Progenitor cell of endocrine pancreas (in vitro differentiated cells): ENCODE measurements around the gene IZUMO2. TPM values are rescaled to one million over a fixed set of nuclear protein-coding genes. Genes with fewer than 3 reads are reported as not detected.

Experiments
- DNase-seq: peaks from one replicate; pipeline ENCODE4 v3.0.0; 2021; ENCODE audit warnings: low spot score; ENCODE audit not compliant: unreplicated experiment
- H3K27ac Mint-ChIP-seq: 2 replicates; pipeline ENCODE4 v1.8.0; 2021; ENCODE audit warnings: mild to moderate bottlenecking, moderate library complexity, mixed read lengths
- H3K27me3 Mint-ChIP-seq: 2 replicates; pipeline ENCODE4 v1.8.0; 2021; ENCODE audit warnings: mixed read lengths
- H3K36me3 Mint-ChIP-seq: 2 replicates; pipeline ENCODE4 v1.8.0; 2022; ENCODE audit warnings: mixed read lengths; ENCODE audit not compliant: insufficient read depth
- H3K4me1 Mint-ChIP-seq: 2 replicates; pipeline ENCODE4 v1.8.0; 2021; ENCODE audit warnings: low read depth, mixed read lengths
- H3K4me3 Mint-ChIP-seq: 2 replicates; pipeline ENCODE4 v1.8.0; 2021; ENCODE audit warnings: low read depth, mild to moderate bottlenecking, moderate library complexity, mixed read lengths
- H3K9me3 Mint-ChIP-seq: 2 replicates; pipeline ENCODE4 v1.8.0; 2021; ENCODE audit warnings: low read depth, mixed read lengths
- CTCF ChIP-seq: fragments of 200-600 bp; sonication (generic); IDR thresholded peaks from one replicate; pipeline ENCODE4 v1.5.0; 2021; ENCODE audit warnings: antibody characterized with exemption, mild to moderate bottlenecking; ENCODE audit not compliant: unreplicated experiment
- total RNA-seq: library from RNA; stranded (reverse); gene quantifications from 2 replicates; pipeline ENCODE4 v1.2.1, GENCODE V29; 2021

Gene IZUMO2
- total RNA-seq, 1 donor from 2014 or later = not detected

GRCh38 chr19:50195224-50195623 is 32.1 kb upstream of the IZUMO2 start:
- no peaks in the 10 kb centered on the region for H3K36me3 Mint-ChIP-seq
- no peak for TF ChIP-seq CTCF
- H3K27ac Mint-ChIP-seq = no peak overlapping the region
- DNase-seq = no peak
- no peaks in the 10 kb centered on the region for H3K4me1 Mint-ChIP-seq
- H3K9me3 Mint-ChIP-seq = no peaks in the 10 kb centered on the region
- H3K27me3 Mint-ChIP-seq = peaks cover 57% of the 10 kb centered on the region
- no peak overlapping the region for H3K4me3 Mint-ChIP-seq

GRCh38 chr19:50192463-50193211 is 29.6 kb upstream of the IZUMO2 start:
- H3K4me3 Mint-ChIP-seq = no peak overlapping the region
- no peaks in the 10 kb centered on the region for H3K36me3 Mint-ChIP-seq
- no peaks in the 10 kb centered on the region for H3K9me3 Mint-ChIP-seq
- no peak for TF ChIP-seq CTCF
- H3K4me1 Mint-ChIP-seq = no peaks in the 10 kb centered on the region
- no peak for DNase-seq
- H3K27ac Mint-ChIP-seq = no peak overlapping the region
- H3K27me3 Mint-ChIP-seq = peaks cover 53% of the 10 kb centered on the region

- Mint-ChIP-seq H3K4me3 (no peak overlapping the region), H3K36me3 (no peaks in the 10 kb centered on the region), H3K27ac (no peak overlapping the region), H3K27me3 (peaks cover 43% of the 10 kb centered on the region), H3K9me3 (no peaks in the 10 kb centered on the region), H3K4me1 (no peaks in the 10 kb centered on the region)
- TF ChIP-seq CTCF = no peak
- no peak for DNase-seq
Measured at GRCh38 chr19:50191216-50191615, 28.1 kb upstream of the IZUMO2 start.

GRCh38 chr19:50190439-50190891 is 27.4 kb upstream of the IZUMO2 start:
- no peak for TF ChIP-seq CTCF
- no peaks in the 10 kb centered on the region for H3K4me1 Mint-ChIP-seq
- no peak overlapping the region for H3K4me3 Mint-ChIP-seq
- no peaks in the 10 kb centered on the region for H3K9me3 Mint-ChIP-seq
- H3K27me3 Mint-ChIP-seq = peaks cover 39% of the 10 kb centered on the region
- DNase-seq = no peak
- no peak overlapping the region for H3K27ac Mint-ChIP-seq
- no peaks in the 10 kb centered on the region for H3K36me3 Mint-ChIP-seq

GRCh38 chr19:50189331-50189730 is 26.2 kb upstream of the IZUMO2 start:
- H3K27me3 Mint-ChIP-seq = peaks cover 34% of the 10 kb centered on the region
- TF ChIP-seq CTCF = no peak
- no peak overlapping the region for H3K4me3 Mint-ChIP-seq
- H3K9me3 Mint-ChIP-seq = no peaks in the 10 kb centered on the region
- H3K27ac Mint-ChIP-seq = no peak overlapping the region
- no peak for DNase-seq
- H3K4me1 Mint-ChIP-seq = no peaks in the 10 kb centered on the region
- no peaks in the 10 kb centered on the region for H3K36me3 Mint-ChIP-seq
